Measurements from ENCODE around the gene PTPRJ. TPM values are rescaled to one million over a fixed set of nuclear protein-coding genes. Genes with fewer than 3 reads are reported as not detected.
"Not testable (repeated sequence)": the region's sequence is repeated elsewhere in the genome, so short reads cannot be mapped to it uniquely, and the experiment has no call there.

Gene PTPRJ
- total RNA-seq, result 69.6 and 70.3 TPM in 2 replicates

- peak; percentile 60 for DNase-seq (ENCODE audit: low spot score)
- H3K27ac Mint-ChIP-seq, result peak within 1 kb of the TSS; percentile 54
- H3K4me3 Mint-ChIP-seq, result peak within 1 kb of the TSS; percentile 92
- intact Hi-C loops (cut with micrococcal nuclease), result loop anchor here (1.0 to 5.0 kb wide), 2 partner anchors 33 to 40 kb away; no protein-coding TSS in a partner anchor
- peaks cover 12% of the 10 kb centered on the region for H3K27me3 Mint-ChIP-seq (ENCODE audit: insufficient read depth)
- H3K9me3 Mint-ChIP-seq, result no peaks in the 10 kb centered on the region
- H3K4me1 Mint-ChIP-seq (ENCODE audit: low read depth), result peaks cover 26% of the 10 kb centered on the region
- peaks cover 18% of the 10 kb centered on the region for H3K36me3 Mint-ChIP-seq (ENCODE audit: low read depth)
Measured at GRCh38 chr11:47980088-47980906, at the start of gene PTPRJ. Gene PTPRJ (plus strand): TSS chr11:47980559. CDS start chr11:47980913, 354 bp downstream.

- intact Hi-C loops (cut with micrococcal nuclease), result loop anchor here (5.0 kb wide), 2 partner anchors 70 to 85 kb away; partner anchors contain the start of gene NUP160
- Mint-ChIP-seq H3K4me3 (no peak overlapping the region), H3K27me3 (ENCODE audit: insufficient read depth) (no peaks in the 10 kb centered on the region), H3K27ac (no peak overlapping the region), H3K9me3 (no peaks in the 10 kb centered on the region), H3K4me1 (ENCODE audit: low read depth) (peaks cover 23% of the 10 kb centered on the region), H3K36me3 (ENCODE audit: low read depth) (peaks cover 2% of the 10 kb centered on the region)
- DNase-seq (ENCODE audit: low spot score), result no peak
Measured at GRCh38 chr11:47932544-47932943, 47.8 kb upstream of the PTPRJ start.

GRCh38 chr11:47933797-47934196 is 46.6 kb upstream of the PTPRJ start:
- not testable (repeated sequence) for H3K27ac Mint-ChIP-seq; H3K27me3 Mint-ChIP-seq (ENCODE audit: insufficient read depth); H3K4me3 Mint-ChIP-seq; DNase-seq (ENCODE audit: low spot score); H3K9me3 Mint-ChIP-seq; H3K36me3 Mint-ChIP-seq (ENCODE audit: low read depth)
- intact Hi-C loops (cut with micrococcal nuclease), result loop anchor here (1.0 to 5.0 kb wide), 8 partner anchors 48 to 373 kb away; partner anchors contain the start of genes NUP160 and OR4S1
- H3K4me1 Mint-ChIP-seq (ENCODE audit: low read depth), result peaks cover 17% of the 10 kb centered on the region

GRCh38 chr11:47938791-47939560 is 41.4 kb upstream of the PTPRJ start:
- Mint-ChIP-seq H3K4me1 (ENCODE audit: low read depth) (peaks cover 30% of the 10 kb centered on the region), H3K36me3 (ENCODE audit: low read depth) (no peaks in the 10 kb centered on the region), H3K27me3 (ENCODE audit: insufficient read depth) (no peaks in the 10 kb centered on the region), H3K27ac (no peak overlapping the region), H3K4me3 (no peak overlapping the region), H3K9me3 (no peaks in the 10 kb centered on the region)
- intact Hi-C loops (cut with micrococcal nuclease), result no loop called here
- DNase-seq (ENCODE audit: low spot score), result no peak

- Mint-ChIP-seq H3K27me3 (ENCODE audit: insufficient read depth) (no peaks in the 10 kb centered on the region), H3K9me3 (no peaks in the 10 kb centered on the region), H3K27ac (no peak overlapping the region), H3K36me3 (ENCODE audit: low read depth) (no peaks in the 10 kb centered on the region), H3K4me3 (no peak overlapping the region), H3K4me1 (ENCODE audit: low read depth) (peaks cover 23% of the 10 kb centered on the region)
- DNase-seq (ENCODE audit: low spot score), result no peak
- intact Hi-C loops (cut with micrococcal nuclease), result no loop called here
Measured at GRCh38 chr11:47940904-47941649, 39.3 kb upstream of the PTPRJ start.

- no peak overlapping the region for H3K4me3 Mint-ChIP-seq
- intact Hi-C loops (cut with micrococcal nuclease), result no loop called here
- H3K4me1 Mint-ChIP-seq (ENCODE audit: low read depth), result peaks cover 32% of the 10 kb centered on the region
- H3K9me3 Mint-ChIP-seq, result no peaks in the 10 kb centered on the region
- no peak for DNase-seq (ENCODE audit: low spot score)
- H3K27ac Mint-ChIP-seq, result no peak overlapping the region
- H3K27me3 Mint-ChIP-seq (ENCODE audit: insufficient read depth), result no peaks in the 10 kb centered on the region
- H3K36me3 Mint-ChIP-seq (ENCODE audit: low read depth), result no peaks in the 10 kb centered on the region
Measured at GRCh38 chr11:47941907-47942558, 38.3 kb upstream of the PTPRJ start.

GRCh38 chr11:47943721-47944586 is 36.4 kb upstream of the PTPRJ start:
- no peak for DNase-seq (ENCODE audit: low spot score)
- Mint-ChIP-seq H3K4me1 (ENCODE audit: low read depth) (peaks cover 44% of the 10 kb centered on the region), H3K9me3 (no peaks in the 10 kb centered on the region), H3K36me3 (ENCODE audit: low read depth) (no peaks in the 10 kb centered on the region), H3K27ac (no peak overlapping the region), H3K27me3 (ENCODE audit: insufficient read depth) (no peaks in the 10 kb centered on the region), H3K4me3 (no peak overlapping the region)
- intact Hi-C loops (cut with micrococcal nuclease), result no loop called here

GRCh38 chr11:47944632-47945031 is 35.7 kb upstream of the PTPRJ start:
- H3K4me1 Mint-ChIP-seq (ENCODE audit: low read depth), result peaks cover 45% of the 10 kb centered on the region
- DNase-seq (ENCODE audit: low spot score), result no peak
- no peaks in the 10 kb centered on the region for H3K27me3 Mint-ChIP-seq (ENCODE audit: insufficient read depth)
- no peak overlapping the region for H3K4me3 Mint-ChIP-seq
- H3K27ac Mint-ChIP-seq, result no peak overlapping the region
- intact Hi-C loops (cut with micrococcal nuclease), result loop anchor here (5.0 kb wide), 1 partner anchor 38 kb away; the partner anchor contains the start of gene PTPRJ
- H3K36me3 Mint-ChIP-seq (ENCODE audit: low read depth), result no peaks in the 10 kb centered on the region
- no peaks in the 10 kb centered on the region for H3K9me3 Mint-ChIP-seq

GRCh38 chr11:47946682-47947559 is 33.4 kb upstream of the PTPRJ start:
- H3K4me3 Mint-ChIP-seq, result no peak overlapping the region
- H3K9me3 Mint-ChIP-seq, result no peaks in the 10 kb centered on the region
- H3K27ac Mint-ChIP-seq, result peak overlapping the region; percentile 74
- peak; percentile 26 for DNase-seq (ENCODE audit: low spot score)
- H3K4me1 Mint-ChIP-seq (ENCODE audit: low read depth), result peaks cover 57% of the 10 kb centered on the region
- peaks cover 2% of the 10 kb centered on the region for H3K36me3 Mint-ChIP-seq (ENCODE audit: low read depth)
- no peaks in the 10 kb centered on the region for H3K27me3 Mint-ChIP-seq (ENCODE audit: insufficient read depth)
- intact Hi-C loops (cut with micrococcal nuclease), result loop anchor here (2.0 to 5.0 kb wide), 2 partner anchors 35 to 60 kb away; partner anchors contain the start of gene PTPRJ

GRCh38 chr11:47948137-47948536 is 32.2 kb upstream of the PTPRJ start:
- no peak overlapping the region for H3K4me3 Mint-ChIP-seq
- peaks cover 51% of the 10 kb centered on the region for H3K4me1 Mint-ChIP-seq (ENCODE audit: low read depth)
- no peaks in the 10 kb centered on the region for H3K27me3 Mint-ChIP-seq (ENCODE audit: insufficient read depth)
- no peaks in the 10 kb centered on the region for H3K9me3 Mint-ChIP-seq
- H3K36me3 Mint-ChIP-seq (ENCODE audit: low read depth), result peaks cover 2% of the 10 kb centered on the region
- peak overlapping the region; percentile 49 for H3K27ac Mint-ChIP-seq
- no peak for DNase-seq (ENCODE audit: low spot score)
- intact Hi-C loops (cut with micrococcal nuclease), result loop anchor here (5.0 kb wide), 1 partner anchor 34 kb away; the partner anchor contains the start of gene PTPRJ

All from activated T-helper 1 cell treated with anti-CD3 and anti-CD28 coated beads, Interleukin-12 subunit alpha, Interleukin-12 subunit beta, Interleukin-2, Interleukin-4 antibody, amounts not matched to agents 30 ng/mL and 10 ng/mL and 1 ng/mL, durations not matched to agents 14 hours and 24 hours and 36 hours (primary cell).